ENCODE results near the gene KMT5B. TPM values are rescaled to one million over a fixed set of nuclear protein-coding genes. Genes with fewer than 3 reads are reported as not detected.

The KMT5B gene
- total RNA-seq, 1 experiment from 2014 or later: 46.4 TPM

- Mint-ChIP-seq H3K36me3 (ENCODE audit: insufficient read depth, unreplicated experiment) (peaks cover 4% of the 10 kb centered on the region), H3K4me3 (ENCODE audit: unreplicated experiment) (no peak overlapping the region), H3K27ac (ENCODE audit: low read depth, unreplicated experiment) (no peak overlapping the region), H3K9me3 (ENCODE audit: unreplicated experiment) (no peaks in the 10 kb centered on the region), H3K27me3 (ENCODE audit: insufficient read depth, unreplicated experiment) (no peaks in the 10 kb centered on the region), H3K4me1 (ENCODE audit: insufficient read depth, unreplicated experiment) (peaks cover 6% of the 10 kb centered on the region)
- CTCF ChIA-PET: no interaction called here
- DNase-seq (ENCODE audit: unreplicated experiment): no peak
- POLR2A ChIA-PET: no interaction called here
- intact Hi-C loops (cut with micrococcal nuclease): loop anchor here (10.0 kb wide), 1 partner anchor 82 kb away; no protein-coding TSS in a partner anchor
- BruUV-seq (replicated peaks): no TSS peak
- TF ChIP-seq CTCF (IDR thresholded peaks at IDR 0.05; ENCODE audit: unreplicated experiment): no peak
These were observed 90.1 kb downstream of the KMT5B start for GRCh38 chr11:68122936-68123539.

- peaks cover 11% of the 10 kb centered on the region for H3K4me1 Mint-ChIP-seq (ENCODE audit: insufficient read depth, unreplicated experiment)
These were observed 91.8 kb downstream of the KMT5B start, which contains the start of gene CHKA for GRCh38 chr11:68121067-68121899. Gene CHKA, minus strand, starts transcription at chr11:68121388. Its CDS starts 211 bp downstream, at chr11:68121177.

GRCh38 chr11:68120273-68121066, 92.6 kb downstream of the KMT5B start:
- Mint-ChIP-seq H3K36me3 (ENCODE audit: insufficient read depth, unreplicated experiment) (no peaks in the 10 kb centered on the region), H3K27ac (ENCODE audit: low read depth, unreplicated experiment) (peak overlapping the region; percentile 59), H3K4me1 (ENCODE audit: insufficient read depth, unreplicated experiment) (peaks cover 11% of the 10 kb centered on the region), H3K4me3 (ENCODE audit: unreplicated experiment) (peak overlapping the region; percentile 75), H3K27me3 (ENCODE audit: insufficient read depth, unreplicated experiment) (no peaks in the 10 kb centered on the region), H3K9me3 (ENCODE audit: unreplicated experiment) (no peaks in the 10 kb centered on the region)
- CTCF ChIA-PET: interaction anchor here (0.5 to 1.2 kb wide), 2 partner anchors 111 to 1176 kb away, joined by 3 read pairs; partner anchors contain the start of gene ALDH3B1
- POLR2A ChIA-PET: interaction anchor here (0.7 kb wide), 1 partner anchor 15 kb away, joined by 3 read pairs; no protein-coding TSS in a partner anchor
- DNase-seq (ENCODE audit: unreplicated experiment): peak; percentile 12
- no peak for TF ChIP-seq CTCF (IDR thresholded peaks at IDR 0.05; ENCODE audit: unreplicated experiment)
- intact Hi-C loops (cut with micrococcal nuclease): loop anchor here (1.0 to 10.0 kb wide), 2 partner anchors 84 to 111 kb away; no protein-coding TSS in a partner anchor
- BruUV-seq (replicated peaks): TSS peak; percentile 37

More at GRCh38 chr11:68121067-68121899, 91.8 kb downstream of the KMT5B start, which contains the start of gene CHKA:
- H3K36me3 Mint-ChIP-seq (ENCODE audit: insufficient read depth, unreplicated experiment): no peaks in the 10 kb centered on the region
- peak; percentile 87 for DNase-seq (ENCODE audit: unreplicated experiment)
- POLR2A ChIA-PET: interaction anchor here (0.8 to 1.0 kb wide), 2 partner anchors 32 to 113 kb away, joined by 3 to 5 read pairs; no protein-coding TSS in a partner anchor
- H3K27ac Mint-ChIP-seq (ENCODE audit: low read depth, unreplicated experiment): peak within 1 kb of the TSS; percentile 59
- H3K9me3 Mint-ChIP-seq (ENCODE audit: unreplicated experiment): no peaks in the 10 kb centered on the region
- intact Hi-C loops (cut with micrococcal nuclease): loop anchor here (1.0 to 10.0 kb wide), 2 partner anchors 84 to 112 kb away; no protein-coding TSS in a partner anchor
- CTCF ChIA-PET: interaction anchor here (0.5 to 1.2 kb wide), 2 partner anchors 111 to 1175 kb away, joined by 3 read pairs; partner anchors contain the start of gene ALDH3B1
- no peak for TF ChIP-seq CTCF (IDR thresholded peaks at IDR 0.05; ENCODE audit: unreplicated experiment)
- H3K4me3 Mint-ChIP-seq (ENCODE audit: unreplicated experiment): peak within 1 kb of the TSS; percentile 75
- no TSS peak for BruUV-seq (replicated peaks)
- no peaks in the 10 kb centered on the region for H3K27me3 Mint-ChIP-seq (ENCODE audit: insufficient read depth, unreplicated experiment)
